ENCODE results near the gene NPFFR1.
"Not testable (repeated sequence)": the region's sequence is repeated elsewhere in the genome, so short reads cannot be mapped to it uniquely, and the experiment has no call there.

NPFFR1 gene

DNA sequence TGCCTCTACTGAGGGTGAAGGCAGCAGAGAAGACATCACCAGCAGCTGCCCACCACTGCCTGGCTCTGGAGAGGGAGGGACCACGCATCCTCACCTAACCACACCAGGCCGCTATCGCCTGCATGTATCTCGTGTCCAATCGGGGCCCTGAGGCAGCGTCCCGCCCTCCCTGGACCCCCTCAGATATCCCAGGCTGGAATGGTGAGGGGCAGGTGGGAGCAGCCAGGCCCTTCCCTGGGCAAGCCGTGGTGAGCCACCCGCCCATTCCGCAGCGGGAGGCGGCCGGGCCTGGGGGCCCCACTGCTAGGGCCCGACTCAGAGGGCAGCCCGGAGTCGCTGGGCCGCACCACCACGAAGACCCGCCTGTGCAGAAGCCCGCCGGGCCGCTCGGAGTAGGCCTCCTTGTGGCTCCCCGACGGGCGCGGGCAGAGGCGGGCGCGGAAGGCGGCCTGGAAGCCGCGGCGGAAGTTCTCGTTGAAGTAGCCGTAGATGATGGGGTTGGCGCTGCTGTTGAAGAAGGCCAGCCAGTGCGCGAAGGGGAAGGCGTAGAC lies 29.0 kb downstream of the NPFFR1 start:
- no peak for DNase-seq

DNA sequence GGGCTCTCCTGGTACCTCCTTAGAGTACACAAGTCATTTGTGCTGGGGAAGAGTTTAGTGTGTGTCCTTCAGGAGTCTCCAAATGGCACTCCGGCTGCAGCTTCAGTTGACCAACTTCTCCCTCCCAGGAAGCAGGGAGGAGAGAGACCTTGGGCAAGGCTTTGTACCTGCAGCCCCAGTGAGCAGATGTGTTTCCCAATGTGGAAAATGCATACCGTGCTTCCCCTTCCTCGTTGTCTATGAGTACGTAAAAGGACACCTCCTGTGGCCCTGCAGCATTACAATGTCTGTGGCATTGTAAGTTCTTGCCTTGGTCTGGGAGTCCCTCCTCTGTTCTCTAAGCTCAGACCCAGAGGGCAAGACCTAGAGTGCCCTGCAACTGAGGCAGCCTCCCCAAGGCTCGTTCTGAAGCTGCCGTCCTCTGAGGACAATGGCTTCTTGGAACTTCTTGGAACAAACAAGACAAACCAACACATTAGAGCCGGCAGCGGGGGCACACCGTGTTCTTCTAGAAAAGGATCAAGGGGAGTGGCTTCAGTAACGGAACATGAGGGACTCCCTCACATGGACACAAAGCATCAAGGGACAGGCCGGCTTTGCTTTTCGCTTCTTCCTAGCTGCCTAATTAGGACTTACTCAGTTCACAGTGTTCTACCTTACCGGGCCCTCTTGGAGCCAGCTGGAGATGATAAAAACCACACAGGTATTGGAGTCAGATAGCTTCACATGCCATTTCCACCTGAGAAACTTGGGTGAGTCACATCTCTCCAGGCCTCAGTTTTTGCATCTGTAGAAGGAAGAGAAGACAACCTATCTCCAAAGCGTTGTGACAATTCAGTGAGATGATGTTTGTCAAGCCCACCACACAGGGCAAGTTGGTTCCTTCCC lies 29.7 kb downstream of the NPFFR1 start:
- DNase-seq: no peak

DNA sequence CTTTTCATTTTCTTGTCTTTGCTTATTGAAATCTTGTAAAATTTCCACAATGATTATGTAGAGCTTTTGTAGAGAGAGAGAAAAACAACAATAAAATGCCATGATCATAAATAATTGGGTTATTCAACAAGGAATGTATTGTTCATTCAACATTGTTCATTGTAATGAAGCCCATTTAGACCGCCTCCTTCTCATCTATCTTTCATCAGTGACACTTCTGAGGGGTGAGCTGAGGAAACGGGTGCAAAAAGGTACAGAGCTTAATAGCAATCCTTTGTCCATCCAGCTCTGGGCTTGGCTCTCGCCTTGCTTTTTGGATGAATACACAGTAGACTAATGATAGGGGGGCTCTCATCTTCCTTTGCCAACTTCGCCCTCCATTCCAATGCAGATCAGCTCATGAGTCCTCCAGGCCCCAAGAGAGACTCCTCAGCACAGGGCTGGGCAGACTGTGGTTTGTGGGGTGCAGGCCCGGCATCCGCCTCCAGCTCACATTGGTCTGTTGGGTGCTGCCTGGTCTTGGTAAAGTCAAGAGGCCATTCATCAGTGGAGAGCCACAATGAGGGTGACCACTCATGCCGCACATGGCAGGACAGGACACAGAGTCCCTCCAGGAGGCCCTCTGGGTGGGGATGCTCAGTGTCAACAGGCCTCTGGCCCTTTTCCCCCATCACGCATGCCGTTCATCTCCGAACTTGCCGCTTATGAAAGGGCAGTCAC lies 32.7 kb downstream of the NPFFR1 start:
- DNase-seq: no peak

DNA sequence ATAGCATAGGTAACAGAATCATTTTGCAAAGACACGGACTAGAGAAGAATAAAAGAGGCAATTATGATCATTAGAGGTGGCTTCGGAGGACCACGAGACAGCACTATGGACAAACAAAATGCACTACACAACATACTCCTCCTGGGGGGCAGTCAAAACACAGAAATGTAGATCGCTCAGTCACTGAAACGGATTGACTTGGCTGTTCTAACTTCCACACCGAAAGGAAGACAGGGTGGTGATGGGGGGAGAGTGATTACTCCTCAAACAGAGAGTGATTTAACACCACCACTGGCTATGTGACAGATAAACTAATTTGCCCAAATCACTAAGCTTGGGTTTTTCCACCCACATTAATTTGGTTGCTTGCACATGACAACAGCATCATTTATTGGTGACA lies 36.4 kb downstream of the NPFFR1 start:
- no peak for DNase-seq

DNA sequence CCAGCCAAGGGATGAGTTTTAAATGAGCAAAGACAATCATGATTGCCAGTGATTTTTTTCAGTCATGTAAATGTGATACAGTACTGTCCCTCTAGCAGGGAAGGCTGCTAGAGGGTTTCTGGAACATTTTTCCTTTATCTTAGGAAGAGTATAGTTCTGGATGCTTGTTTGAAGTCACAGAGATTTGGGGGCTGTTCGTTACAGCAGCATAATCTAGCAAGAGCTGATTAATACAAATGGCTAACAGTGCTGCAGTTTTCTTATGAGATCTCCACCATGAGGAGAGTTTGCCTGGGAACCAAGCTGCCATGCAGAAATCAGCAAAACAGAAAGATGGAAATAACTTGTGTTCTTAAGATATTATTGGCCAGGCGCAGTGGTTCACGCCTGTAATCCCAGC lies 42.7 kb downstream of the NPFFR1 start:
- no peak for DNase-seq

DNA sequence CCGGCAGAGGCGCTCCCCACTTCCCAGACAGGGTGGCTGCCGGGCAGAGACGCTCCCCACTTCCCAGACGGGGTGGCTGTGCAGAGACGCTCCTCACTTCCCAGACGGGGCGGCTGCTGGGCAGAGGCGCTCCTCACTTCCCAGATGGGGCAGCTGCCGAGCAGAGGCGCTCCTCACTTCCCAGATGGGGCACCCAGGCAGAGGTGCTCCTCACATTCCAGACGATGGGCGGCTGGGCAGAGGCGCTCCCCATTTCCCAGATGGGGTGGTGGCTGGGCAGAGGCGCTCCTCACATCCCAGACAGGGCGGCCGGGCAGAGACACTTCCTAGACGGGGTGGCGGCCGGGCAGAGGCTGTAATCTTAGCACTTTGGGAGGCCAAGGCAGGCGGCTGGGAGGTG lies 43.8 kb downstream of the NPFFR1 start:
- not testable (repeated sequence) for DNase-seq

DNA sequence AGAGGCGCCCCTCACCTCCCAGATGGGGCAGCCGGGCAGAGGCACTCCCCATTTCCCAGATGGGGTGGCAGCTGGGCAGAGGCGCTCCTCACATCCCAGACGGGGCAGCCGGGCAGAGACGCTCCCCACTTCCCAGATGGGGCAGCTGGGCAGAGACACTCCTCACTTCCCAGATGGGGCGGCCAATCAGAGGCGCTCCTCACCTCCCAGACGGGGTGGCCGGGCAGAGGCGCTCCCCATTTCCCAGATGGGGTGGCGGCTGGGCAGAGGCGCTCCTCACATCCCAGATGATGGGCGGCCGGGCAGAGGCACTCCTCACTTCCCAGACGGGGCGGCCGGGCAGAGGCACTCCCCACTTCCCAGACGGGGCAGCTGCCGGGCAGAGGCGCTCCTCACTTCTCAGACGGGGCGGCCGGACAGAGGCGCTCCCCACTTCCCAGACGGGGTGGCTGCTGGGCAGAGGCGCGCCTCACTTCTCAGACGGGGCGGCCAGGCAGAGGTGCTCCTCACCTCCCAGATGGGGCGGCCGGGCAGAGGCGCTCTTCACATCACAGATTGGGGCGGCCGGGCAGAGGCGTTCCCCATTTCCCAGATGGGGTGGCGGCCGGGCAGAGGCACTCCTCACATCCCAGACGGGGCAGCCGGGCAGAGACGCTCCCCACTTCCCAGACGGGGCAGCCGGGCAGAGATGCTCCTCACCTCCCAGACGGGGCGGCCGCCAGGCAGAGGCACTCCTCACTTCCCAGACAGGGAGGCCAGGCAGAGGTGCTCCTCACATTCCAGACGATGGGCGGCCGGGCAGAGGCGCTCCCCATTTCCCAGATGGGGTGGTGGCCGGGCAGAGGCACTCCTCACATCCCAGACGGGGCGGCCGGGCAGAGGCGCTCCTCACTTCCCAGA lies 44.5 kb downstream of the NPFFR1 start:
- DNase-seq: not testable (repeated sequence)

DNA sequence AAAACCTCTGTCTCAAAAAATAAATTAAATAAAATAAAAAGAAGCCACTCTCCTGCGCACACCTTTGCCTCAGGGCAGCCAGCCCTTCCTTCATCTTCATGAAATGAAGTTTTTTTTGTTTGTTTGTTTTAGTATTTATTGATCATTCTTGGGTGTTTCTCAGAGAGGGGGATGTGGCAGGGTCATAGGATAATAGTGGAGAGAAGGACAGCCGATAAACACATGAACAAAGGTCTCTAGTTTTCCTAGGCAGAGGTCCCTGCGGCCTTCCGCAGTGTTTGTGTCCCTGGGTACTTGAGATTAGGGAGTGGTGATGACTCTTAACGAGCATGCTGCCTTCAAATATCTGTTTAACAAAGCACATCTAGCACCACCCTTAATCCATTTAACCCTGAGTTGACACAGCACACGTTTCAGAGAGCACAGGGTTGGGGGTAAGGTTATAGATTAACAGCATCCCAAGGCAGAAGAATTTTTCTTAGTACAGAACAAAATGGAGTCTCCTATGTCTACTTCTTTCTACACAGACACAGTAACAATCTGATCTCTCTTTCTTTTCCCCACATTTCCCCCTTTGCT lies 45.8 kb downstream of the NPFFR1 start:
- not testable (repeated sequence) for DNase-seq

DNA sequence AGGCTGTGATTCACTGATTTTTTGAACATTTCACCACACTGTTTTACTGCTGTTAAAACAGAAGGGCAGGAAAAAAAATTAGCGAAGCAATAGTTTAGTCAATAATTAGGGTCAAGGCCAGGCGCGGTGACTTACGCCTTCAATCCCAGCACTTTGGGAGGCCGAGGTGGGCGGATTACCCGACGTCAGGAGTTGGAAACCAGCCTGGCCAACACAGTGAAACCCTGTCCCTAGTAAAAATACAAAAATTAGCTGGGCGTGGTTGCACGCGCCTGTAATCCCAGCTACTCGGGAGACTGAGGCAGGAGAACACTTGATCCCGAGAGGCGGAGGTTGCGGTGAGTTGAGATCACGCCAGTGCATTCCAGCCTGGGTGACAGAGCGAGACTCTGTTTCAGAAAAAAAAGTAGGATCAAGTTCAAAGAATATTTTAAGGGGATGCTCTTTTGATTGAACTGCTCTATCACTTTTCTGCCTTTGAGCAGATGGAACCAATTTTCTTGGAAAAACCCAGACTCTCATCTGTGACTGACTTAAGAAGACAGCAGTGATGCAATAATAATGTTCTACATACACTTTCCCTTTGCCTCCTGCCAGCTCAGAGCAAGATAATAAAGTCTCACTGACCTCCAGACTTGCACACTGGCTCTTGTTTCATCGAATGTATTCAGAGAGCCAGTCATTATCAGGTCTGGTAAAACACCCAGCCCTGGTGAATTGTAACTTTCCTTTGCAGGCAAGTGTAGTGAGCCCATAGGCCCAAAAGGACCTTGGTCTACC lies 48.9 kb downstream of the NPFFR1 start:
- DNase-seq: no peak

DNA sequence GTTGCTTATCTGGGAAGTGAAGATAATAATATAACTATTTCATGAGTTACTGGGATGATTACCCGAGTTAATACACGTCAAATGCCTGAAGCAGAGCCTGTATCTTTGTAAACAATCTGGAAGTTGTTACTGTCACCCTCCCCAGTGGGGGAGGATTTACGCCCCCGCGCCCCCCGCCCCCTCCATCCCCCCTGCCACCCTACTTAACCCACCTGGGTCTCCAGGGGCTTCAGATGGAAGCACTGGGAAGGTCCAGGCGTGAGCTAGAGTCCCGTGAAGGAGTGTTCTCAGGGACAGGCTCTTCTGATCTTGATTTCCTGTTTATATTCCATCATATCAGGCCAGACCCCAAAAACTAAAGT lies 49.9 kb downstream of the NPFFR1 start:
- DNase-seq: no peak

DNA sequence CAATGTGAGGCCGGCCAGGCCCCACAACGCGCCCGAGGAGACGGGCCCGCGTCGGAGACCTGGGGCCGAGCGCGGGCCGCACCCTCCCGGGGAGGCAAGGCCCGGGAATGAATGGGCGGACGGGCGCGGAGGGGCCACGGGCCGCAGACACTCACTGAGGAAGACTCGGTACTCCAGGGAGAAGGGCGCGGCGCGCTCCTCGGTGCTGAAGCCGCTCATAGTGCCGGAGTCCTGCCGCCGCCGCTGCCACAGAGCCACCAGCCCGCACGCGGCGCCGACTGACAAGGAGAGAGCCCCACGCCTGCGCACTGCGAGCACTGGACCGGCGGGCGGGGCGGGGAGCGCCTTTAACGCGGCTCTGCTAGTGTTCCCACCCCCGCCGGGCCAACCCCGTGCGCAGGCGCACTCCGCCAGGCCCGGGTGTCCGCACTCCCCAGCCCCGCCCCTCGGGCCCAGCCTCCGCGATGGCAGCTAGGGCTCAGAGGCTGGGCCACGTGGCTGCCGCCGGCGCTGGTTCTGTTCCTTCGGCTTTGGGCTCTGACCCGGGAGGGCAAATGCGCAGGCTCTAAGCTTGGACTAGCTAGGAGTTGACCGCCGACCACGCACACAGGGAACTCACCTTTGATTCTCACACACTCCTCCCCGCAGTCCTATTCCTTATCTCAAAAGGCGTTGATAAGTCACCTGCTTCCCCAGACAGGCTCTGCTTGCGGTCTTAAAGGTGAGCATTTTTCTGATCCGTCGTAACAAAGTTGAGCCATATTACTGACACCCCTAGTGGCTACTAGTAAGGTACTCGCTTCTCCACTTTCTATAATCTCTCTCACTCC lies 50.5 kb downstream of the NPFFR1 start, which contains the start of gene PPA1:
Gene PPA1, minus strand, starts transcription at position 321 of the 830 bp plus-strand sequence. Its CDS starts 102 bp downstream, at position 219.
- peak; percentile 99 to 100 for DNase-seq

DNA sequence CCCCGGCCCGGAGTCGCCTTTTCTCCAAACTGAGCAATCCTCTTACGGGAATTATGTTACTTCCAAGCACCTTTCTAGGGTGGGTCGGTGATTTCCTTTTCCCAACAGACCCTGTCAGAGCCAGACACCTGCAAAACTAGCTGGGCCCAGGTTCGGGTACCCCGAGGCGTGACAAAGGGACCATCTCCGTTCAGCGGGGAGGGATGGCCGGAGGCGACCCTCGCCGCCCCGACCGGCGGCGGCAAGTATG lies 51.0 kb downstream of the NPFFR1 start:
- DNase-seq: no peak

DNA sequence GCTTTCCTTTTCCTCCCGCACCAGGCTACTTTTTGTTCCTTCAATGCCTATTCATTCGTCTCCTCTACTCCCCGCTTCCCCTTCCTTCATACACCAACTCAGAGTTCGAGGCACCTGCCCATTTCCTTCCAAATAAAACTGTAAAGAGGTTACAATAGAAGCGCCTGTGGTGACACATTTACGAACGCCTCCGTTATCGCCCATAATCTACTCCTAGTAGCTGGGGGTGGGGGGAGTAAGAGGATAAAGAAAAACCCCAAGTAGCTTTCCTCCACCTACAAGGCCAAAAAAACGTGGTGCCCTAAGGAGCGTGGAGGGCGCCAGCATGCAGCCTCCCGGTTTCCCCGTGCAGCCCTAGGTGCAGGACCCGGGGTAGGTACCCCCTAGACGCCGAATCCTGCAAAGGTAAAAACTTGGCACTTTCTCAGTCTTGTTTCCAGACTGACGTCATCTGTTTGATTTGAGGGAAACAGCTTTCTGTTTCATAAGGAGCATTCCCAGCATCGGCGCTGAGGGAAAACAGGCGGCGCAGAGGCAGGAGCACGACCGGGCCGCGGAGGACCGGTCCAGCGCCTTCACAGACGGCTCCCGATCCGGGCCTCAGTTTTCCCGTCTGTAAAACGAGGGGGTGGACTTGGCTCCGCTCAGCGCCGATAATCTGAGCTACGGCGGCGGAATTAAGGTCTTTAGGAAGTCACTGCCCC lies 51.5 kb downstream of the NPFFR1 start:
- DNase-seq: peak; percentile 46 to 53

DNA sequence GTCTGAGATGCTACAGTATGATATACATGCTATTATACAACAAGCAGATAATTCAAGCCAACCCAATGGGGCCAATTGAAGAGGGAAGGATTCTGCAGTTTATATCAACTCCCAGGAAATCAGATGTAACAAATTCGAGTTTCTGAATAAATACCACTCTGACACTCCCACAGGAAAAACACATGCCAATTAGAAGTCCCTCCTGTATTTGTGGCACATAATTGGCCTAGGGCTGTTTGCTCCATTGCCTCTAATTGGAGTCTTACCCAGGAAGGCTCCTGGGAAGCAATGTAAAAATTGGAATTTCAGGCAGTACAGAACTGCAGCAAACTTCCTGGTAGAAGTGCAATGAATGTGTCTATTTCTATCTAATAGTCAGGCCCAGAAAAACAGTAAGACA lies 55.3 kb downstream of the NPFFR1 start:
- no peak for DNase-seq

DNA sequence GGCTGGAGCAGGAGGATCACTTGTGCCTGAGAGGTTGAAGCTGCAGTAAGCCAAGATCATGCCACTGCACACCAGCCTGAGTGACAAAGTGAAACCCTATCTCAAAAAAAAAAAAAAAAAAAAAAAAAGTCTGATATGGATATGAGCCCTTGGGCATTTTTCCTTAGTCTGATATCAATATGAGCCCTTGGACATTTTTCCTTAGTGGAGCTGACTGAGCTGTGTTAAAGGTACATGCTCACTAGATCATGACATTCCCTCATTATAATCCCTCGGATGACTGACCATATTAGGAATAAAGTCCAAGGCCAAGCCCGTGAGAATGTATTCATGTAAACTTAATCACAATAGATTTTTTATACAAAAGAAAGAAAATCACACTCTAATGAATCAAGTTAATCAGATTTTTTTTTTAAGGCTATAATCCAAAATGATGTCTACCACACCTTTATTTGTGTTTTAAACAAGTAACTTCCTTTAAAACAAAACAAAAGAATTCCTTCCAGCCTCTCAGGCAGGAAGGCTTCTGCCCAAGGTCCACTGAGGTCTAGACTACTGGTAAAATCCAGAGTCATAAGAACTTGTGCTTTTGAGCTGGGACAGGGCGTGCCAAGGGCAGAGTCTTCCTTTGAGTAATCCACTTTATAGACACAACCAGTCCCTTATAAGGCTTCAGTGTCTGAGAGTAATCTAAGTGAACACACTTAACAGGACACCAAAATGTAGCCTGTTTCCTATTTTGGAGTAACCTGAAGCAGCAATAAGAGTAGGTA lies 56.1 kb downstream of the NPFFR1 start:
- no peak for DNase-seq

DNA sequence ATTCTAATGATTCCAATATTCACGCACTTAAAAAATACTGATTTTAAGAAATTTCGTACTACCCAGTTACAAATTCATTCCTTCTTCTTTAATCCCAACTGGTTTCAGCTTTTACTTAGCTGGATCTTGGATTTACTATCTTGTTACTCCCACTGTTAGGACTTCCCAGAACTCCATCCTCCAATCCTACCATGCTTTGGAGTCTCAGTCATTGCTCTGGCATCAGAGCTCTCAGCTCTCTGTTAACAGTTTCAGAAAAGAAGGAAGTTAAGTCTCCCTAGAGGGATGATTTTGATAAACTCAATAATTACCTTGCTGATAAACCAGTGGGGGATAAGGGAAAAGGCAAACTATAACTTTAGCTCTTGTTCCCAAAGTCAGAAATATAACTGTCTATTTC lies 60.1 kb downstream of the NPFFR1 start:
- no peak for DNase-seq

DNA sequence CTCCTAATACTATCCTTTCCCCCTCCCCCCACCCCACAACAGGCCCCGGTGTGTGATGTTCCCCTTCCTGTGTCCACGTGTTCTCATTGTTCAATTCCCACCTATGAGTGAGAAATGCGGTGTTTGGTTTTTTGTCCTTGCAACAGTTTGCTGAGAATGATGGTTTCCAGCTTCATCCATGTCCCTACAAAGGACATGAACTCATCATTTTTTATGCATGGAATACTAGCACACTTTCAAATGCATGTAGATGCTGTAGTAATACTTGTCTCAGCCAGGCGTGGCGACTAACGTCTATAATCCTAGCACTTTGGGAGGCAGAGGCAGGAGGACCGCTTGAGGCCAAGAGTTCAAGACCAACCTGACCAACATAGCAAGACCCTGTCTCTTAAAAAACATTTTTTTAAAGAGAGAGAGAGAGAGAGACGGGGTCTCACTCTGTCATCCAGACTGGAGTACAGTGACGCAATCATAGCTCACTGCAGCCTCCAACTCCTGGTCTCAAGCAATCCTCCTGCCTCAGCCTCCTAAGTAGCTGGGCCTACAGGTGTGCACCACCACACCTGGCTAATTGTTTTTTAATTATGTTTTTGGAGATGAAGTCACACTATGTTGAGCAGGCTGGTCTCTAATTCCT lies 60.9 kb downstream of the NPFFR1 start:
- not testable (repeated sequence) for DNase-seq

DNA sequence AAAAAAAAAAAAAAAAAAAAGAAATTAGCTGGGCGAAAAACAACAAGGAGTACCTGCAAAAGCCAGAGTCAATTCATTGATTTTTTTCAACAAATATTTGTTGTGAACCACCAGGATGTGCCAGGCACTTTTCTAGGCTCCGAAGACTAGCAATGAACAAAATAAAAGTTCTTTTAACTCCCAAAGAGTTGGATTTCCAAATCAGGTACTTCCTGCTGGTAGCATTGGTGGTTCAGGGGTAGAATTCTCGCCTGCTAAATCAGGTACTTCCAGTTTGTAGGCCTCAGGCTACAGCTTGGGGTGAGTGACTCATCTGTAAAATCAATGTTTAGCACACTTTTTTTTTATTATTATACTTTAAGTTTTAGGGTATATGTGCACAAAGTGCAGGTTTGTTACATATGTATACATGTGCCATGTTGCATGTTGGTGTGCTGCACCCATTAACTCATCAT lies 61.4 kb downstream of the NPFFR1 start:
- DNase-seq: no peak

DNA sequence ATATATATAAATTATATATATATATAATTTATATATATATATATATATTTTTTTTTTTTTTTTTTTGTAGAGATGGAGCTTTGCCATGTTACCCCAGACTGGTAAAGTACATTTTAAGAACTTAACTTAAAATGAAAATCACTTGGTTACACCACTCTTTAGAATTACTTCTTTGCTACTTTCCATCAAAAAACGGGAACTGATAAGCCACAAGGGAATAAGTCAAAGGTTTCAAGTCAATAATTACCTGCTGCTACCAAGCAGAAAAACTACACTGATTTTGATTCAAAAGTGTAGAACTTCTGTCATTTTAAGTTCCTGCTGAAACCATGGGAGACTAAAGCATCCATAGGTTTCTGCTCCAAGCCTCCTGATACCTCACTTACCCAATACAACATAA lies 62.8 kb downstream of the NPFFR1 start:
- no peak for DNase-seq
